ENCODE data around the gene KLF13.

The KLF13 gene

DNA sequence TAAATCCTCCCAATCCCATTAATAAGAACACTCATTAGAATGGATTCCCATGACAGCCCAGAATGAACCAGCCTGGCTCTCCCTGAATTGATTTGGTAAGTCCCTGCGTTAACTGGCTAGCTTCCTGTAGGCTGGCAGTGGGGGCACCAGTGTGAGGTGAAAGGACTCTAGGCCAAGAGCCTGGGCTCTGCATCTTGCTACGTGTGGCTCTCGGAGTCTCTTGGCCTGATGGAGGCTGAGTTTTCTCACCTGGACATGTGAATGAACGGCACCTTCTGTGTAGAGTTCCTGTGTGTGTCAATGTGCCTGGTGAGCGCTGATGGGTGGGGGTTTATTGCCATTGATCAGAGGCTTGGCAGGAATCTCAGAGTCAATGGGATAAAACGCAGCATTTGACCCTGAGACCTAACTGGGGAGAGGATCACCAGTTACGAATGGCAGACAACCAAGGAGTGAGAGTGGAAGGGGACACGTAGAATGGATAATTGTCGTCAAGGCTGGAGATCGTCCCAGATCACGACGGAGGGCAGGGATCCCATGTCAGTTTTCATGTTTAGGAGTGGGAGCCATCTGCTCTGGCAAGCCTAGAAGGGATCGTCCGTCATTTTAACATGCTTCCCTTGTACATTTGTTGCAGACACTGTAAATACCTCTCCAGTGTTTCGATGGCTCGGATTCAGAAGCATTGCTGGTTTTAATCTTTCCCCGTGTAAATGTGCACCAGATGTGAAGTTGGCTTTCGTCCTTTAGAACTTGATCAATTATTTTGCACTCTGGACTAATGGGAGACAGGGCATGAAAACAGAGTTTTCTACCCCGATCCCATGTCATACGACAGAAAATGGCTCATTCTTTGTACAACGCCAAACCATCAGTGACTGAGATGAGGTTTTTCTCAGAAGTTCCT, 9.0 kb upstream of the KLF13 start:
- no peak for DNase-seq

DNA sequence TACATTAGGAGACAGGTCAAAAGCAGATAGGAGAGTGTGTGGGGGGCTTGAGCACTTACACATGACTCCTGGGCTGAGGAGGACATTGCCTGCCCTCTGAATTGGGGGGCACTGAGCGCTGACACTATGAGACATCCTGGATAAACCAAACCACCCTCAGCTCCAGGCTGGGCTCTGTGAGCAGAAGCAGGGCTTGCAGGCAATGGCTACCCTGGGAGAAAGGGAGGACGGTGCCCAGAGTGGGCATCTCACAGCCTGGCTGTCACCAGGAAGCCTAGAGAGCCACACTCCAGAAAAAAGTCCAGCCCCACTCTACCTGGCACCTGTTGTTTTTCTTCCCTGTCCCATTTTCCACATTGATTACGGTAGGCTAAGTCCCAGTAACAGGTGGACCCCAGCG, 8.2 kb upstream of the KLF13 start:
- no peak for DNase-seq

DNA sequence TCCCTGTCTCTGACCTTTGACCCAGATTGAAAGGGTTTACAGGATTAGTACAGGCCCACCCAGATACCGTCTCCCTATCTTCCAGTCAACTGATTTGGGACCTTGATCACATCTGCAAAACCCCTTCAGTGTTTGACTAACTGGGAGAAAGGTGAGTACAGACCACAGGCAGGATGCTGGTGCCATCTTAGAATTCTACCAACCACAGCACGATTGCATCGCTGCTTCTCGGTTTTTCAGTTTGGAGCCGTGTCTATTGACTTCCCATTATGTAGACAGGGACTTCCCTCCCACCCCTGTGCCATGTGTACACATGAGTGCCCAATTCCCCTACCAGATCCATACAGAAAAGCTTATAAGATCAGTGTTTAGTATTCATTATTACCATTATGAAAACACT, 6.6 kb upstream of the KLF13 start:
- DNase-seq = no peak

DNA sequence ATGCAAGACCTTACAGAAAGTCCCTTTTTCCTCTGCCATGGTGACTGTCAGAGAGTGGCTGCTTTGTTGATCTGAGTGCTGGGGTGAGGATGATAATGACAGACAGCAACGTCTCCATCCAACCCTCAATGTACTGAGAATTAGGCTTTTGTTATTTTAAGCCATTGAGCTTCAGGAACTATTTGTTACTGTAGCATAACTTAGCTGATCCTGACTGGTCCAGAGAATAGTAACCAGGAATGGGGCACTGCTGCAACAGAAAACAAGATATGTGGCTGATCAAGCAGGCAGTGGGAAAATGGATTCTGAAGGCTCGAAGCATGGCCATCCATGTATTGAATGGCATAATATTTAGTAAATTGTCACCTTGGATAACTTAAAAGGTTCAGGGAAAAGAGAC, 5.2 kb upstream of the KLF13 start:
- DNase-seq = no peak

DNA sequence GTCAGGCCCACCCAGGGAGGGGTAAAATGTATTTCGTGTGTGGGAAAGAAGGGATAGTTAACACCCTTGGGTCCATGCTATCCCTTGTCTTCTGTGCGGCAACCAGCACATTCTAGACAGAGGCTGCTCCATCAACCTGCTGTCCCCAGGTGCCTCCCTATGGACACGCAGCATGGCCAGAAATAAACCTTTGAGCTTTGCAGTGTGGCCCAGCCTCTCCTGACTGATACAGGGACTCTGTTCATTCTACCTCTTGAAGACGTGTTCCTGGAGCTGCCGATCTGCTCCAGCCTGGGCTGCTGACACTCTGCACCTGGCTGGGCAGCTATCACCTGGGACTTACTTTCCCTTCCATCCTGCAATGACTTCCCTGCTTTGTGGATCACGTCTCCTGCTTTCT, 4.1 kb upstream of the KLF13 start:
- DNase-seq = no peak

DNA sequence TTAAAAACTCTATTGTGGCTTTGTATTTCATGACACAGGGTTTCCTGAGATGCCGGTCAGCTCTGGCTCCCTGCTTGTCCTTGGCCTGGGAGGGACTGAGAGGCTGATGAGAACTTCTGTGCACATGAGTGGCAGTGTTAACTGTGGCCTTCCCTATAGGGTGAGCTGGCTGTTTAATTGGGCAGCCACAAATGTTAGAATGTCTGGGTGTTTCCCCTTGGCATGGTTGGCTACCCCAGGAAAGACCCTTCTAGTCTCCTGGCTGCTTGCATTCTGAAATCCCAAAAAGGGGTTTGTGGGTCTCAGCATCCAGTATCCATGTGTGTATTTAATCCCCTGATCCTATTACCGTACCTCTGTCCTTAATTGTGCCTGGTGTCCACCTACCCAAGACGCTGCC, 3.0 kb upstream of the KLF13 start:
- DNase-seq = no peak

DNA sequence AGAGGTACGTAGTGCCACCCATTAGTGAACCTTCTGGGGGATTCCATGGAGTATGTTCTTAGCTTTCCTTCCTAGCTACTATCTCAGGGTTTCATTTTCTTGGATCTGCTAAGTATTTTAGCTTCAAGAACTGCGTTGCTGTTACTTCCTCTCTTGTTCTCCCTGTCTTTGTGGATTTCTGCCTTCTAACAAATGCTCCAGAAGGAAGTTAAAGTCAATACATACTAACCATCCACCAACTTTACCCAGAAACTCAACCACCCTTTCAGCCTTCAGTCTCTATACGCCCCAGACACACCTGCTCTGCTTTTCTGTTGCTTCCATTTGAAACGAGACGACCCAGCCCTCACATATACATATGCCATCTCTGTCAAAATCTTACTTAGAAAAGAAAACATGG, 2.4 kb upstream of the KLF13 start:
- DNase-seq = no peak

DNA sequence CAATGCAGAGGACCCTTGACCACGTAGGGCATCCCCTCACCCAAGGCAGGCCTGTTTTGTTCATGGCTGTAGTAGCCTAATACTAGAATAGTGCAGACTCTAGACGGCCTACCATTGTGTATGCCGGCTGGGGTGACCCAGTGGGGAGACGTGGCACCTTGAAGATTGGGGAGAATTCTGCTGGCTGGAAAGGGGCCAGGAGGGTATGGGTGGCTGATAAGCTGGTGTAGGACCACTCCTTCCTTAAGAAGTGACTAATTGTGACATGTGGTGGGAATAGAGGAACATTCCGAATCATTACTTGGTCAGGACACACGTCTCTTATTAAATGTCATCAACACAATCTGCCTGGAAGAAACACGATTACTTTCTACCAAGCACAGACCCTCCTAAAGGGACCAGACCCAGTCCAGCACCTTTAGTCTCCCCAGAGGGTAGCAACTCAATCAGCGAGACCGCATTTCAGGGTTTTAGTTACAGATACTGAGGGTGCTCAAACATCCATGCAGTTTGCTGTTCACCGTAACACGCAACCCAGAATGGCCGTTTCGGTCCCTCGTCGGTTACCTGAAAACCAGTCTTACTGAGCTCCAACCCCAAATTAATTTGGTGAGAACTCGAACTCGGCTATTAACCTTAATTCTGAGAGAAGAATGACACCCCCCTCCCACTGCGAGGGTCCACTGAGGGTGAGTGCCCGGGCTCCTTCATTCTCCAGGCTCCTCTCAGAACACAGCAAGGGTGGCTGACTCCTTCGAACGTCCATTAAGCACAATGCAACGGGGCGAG, 1.6 kb upstream of the KLF13 start:
- no peak for DNase-seq

DNA sequence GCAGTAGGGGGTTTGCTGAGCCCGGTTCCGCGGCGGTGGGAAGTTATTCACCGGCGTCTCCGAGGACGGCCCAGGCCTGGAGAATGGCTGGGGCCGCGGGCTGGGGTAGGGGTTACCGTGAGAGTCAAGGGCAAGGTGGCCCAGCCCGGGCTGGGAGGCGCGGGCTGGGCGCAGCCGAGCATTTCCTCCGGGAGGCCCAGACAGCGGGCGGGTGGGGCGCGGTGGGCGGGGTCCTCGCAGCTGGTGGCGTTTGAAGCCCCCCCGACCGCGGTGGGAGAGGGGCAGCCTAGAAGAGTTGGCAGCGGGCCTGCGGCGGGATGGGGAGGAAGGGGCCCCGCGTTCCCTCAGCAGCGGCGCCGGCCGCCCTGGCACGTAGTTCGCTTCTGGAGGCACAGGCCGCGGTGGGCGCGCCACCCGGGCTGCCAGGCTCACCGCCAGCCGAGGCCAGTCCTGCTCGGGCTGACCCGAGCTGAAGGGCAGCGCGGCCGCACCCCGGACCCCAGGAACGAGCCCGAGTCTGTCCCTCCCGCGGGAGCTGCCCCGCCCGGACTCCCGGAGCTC, 960 bp upstream of the KLF13 start:
- peak; percentile 7 for DNase-seq

DNA sequence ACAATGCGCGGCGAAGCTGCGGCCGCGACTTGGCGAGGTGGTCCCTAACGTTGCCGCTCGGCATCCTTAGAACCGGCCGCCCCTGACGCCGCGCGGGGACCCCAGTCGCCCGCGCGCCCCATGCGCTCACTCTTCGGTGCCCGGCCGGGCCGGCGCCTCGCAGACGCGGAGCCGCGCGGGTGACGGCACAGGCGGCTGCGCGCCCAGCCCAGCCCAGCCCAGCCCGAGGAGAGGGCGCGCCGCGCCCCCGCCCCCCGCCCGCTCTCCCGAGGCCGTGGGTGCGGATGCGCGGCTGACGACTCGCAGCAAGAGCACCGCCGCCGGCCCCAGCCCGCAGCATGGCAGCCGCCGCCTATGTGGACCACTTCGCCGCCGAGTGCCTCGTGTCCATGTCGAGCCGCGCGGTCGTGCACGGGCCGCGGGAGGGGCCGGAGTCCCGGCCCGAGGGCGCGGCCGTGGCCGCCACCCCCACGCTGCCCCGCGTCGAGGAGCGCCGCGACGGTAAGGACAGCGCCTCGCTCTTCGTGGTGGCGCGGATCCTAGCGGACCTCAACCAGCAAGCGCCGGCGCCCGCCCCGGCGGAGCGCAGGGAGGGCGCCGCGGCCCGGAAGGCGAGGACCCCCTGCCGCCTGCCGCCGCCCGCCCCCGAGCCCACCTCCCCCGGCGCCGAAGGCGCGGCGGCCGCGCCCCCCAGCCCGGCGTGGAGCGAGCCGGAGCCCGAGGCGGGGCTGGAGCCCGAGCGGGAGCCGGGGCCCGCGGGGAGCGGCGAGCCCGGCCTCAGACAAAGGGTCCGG, 437 bp downstream of the KLF13 start:
- no peak for DNase-seq

DNA sequence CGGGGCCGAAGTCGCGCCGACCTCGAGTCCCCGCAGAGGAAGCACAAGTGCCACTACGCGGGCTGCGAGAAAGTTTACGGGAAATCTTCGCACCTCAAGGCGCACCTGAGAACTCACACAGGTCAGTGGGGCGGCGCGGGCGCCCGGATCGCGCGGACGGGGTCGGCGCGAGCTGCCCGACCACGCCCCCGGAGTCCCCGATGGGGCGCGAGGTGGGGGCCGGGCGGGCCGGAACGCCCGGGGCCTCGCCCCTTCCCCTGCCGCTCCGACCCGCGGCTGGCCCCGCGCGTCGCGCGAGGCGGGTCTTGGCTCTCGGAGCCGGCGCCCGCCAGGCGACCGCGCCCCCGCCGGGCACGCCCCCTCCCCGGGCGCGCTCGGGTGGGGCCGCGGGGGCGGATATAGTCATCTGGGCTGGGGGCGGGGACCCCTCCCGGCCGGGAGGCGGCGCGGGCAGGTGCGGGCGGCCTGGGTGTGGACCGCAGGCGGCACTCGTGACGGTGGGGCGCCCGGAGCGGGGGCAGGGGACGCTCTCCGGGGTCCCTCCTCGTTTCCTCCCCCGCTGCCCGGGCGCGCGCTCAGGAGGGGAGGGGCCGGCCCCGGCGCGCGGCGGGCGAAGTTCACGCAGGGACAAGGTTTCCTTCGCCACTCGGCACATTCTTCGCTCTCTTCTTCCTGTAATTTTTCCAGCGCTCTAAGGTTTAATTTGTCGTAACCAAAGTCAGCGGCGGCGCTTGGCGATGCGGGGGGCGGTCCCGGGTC, 1.2 kb downstream of the KLF13 start:
- peak; percentile 20 for DNase-seq

DNA sequence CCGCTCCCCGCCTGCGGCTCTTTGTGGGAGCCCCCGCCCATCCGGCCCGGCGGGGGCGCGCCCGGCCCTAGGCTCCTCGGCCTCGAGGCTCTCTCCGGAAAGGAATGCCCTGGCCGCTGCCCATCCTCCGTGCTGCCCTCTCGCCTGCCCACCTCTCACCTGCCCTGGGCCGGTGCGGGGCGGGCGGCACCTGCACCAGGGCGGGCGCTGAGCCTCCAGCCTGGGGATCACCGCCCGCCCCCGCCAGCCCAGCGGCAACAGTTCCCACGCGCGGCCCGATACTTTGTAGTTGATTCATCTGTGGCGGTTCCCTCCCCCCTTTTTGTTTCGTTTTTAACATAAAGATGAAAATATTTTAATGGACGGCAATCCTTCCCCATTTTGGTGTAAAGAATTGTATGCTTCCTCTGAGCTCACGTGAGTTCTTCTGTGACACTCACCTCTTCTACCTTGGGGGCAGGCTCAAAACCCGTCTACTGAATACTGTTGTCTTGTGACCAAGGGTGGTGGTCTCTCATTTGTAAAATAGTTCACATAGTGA, 1.9 kb downstream of the KLF13 start:
- DNase-seq = no peak

DNA sequence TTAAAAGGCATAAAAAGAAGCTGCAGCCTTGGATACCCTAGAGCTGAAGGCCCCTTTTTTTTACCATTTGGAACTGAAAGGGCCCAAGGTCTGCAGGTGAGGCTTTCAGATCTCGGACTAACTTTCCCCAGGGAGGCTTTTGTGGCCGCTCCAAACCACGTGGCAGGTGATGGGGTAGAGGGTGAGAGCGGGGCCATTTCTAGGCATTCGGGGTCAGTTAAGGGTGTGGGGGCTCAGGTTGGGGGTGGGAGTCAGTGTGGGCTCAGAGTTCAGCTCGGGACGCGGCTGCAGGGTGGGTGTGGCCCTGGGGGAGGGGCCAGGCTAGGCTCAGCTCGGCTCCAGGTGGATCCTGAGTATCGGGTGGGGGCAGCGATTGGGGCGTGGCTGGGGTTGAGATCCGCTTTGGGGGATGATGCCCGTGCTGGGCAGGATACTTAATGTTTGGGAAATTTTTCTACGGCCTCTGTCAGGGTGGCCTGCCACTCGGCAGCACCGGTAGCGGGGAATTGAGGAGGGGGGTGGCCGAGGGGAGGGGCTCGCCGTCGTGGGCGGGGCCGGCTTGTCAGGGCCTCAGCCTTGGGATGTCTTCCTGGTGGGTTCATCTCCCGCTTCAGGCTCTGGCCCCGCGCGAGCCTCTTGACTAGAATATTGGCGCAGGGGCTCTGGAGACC, 2.5 kb downstream of the KLF13 start:
- no peak for DNase-seq

DNA sequence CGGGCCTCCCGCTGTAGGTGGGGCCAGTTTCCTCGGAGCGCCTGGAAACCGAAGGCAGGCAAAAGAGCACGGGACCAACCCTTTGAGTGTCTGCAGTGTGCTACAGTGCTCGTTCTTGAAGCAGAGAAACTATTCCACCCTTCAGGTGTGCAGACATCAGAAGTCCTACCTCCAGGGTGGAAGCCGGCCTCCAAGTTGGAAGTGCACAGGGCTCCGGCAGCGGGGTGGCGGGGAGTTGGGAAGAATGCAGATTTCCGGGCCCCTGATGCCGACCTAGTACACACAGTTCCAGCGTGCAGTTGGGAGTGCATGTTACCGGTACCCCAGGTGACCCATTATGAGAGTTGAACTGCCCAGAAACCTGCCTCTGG, 3.0 kb downstream of the KLF13 start:
- DNase-seq = peak; percentile 2

DNA sequence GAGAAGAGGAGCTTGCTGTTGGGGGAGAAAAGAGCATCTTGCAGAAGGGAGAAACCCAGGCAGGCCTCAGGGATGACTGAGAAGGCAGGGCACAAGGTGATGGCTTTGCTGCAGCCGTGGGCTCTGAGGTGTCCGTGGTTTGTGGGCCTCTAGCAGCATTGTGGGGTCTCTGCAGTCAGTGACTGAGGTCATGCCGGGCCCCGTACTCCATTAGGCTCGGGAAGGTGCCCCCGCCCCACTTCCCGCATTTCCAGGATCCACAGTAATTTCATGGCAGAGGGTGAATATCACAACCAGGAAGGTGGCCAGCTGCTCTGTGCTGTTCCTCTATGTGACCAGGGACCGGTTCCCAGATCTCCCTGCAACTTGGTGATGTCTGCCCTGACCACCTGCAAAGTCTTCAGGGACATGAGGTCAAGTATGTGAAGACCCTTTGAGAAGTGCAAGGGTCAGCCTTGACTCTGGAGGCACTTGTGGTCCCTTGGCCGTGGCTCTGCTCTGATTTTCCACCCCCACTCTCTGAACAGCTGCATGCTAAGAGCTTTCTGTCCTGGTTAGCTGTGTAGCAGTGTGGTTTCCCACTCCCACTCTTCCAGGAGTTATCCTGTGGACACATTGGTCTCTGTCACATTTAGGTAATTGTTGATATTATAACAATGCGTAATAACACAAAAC, 3.6 kb downstream of the KLF13 start:
- no peak for DNase-seq

DNA sequence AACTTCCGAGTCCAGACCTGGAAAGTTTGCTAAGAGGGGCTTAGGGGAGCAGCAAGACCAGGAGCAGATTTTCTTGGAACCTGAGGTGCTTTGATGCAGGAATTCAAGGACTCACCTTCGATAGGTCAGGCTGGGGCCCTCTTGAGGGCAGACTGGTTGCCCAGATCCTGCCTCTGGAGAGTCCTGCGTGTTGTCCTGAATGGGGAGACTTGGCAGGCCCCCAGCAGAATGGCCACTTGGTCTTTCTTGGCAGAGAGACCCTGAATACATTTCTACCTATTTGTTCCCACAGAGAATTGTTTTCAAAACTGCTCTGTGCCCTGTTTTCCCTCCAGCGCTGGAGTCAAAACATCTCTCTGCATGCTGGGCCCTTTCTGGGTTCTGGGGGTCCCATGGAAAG, 4.2 kb downstream of the KLF13 start:
- DNase-seq = no peak

DNA sequence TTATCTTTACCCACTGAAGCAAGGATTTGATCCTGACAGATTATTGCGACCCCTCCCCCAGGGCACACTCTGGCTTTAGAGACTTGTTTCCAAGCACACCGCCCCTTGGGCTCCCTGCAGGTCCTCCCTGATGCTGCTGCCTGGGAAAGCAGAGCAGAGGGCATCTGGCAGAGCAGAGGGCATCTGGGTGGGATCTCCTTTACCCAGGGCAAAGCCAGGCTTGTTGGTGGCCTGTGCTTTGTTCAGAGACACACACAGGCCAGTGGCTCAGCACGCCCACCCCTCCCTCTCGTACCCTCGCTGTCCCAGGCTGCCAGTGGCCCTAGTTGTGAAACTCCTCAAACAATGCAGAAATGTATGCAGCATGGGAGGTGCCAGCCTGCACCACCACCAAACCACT, 4.8 kb downstream of the KLF13 start:
- DNase-seq = no peak

DNA sequence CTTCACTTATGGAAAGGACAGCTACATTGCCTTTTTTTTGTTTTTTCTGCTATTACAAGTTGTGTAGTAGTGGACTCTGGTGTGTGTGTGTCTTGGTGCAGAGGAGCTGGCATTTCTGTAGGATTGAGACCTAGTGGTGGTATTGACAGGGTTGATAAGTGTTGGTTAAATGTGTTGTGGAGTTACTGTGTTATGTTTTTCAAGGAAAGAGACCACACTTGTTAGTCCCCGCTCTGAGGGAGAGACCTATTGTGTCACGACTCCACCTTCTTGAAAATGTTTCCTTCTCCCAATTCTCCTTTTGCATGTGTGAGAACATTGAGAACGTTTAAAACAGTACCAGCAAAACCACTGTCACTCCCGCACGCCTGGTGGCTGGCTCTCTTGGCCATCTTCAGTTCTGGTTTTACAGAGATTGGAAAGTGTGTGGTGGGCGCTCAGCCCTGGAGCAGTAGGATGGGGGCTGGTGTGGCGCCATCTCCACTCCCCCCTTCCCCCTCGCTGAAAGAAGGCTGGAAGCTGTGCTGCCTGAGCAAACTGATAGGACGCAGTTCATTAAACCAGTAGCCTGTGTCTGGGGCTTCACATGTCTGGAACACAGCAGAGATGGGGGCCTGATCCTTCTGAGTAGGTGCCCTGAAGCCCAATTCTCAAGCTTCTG, 5.5 kb downstream of the KLF13 start:
- no peak for DNase-seq

DNA sequence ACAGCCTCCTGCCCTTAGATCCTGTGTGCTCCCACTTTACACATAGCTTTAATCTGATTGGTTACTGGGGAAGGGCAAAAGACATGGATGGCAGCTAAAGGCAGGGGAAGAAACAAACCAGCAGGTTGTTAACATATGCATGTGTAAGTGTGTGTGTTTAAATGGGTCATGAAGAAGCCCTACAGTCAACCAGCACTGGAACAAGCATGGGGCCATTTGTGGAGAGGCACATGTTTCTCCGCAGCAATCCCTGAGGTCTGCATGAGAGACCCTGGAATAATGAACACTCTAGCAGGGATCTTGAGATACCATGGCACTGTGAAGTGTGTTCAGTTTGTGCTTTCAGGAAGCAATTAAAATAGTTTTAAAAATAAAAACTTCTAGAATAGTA, 6.0 kb downstream of the KLF13 start:
- DNase-seq = no peak

DNA sequence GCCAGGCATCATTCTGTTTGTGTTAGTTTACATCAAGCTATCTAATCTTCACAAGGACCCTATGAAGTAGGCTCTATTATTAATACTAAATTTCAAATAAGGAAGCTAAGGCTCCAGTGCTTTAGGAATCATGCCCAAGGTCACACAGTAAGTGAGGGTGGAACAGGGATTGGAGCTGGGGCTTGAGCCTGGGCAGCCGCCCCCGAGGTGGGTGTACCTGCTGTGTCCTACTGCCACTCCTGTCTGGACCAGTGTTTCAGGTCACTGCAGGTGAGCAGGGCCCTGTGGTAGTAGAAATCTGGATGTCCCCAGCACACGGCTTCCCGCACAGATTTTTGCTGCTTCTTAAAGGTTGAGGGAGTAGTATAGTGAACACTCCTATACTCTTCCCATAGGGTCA, 6.5 kb downstream of the KLF13 start:
- no peak for DNase-seq

All from DMS79 treated with DMSO at 0.1 percent for 48 hours (cell line).